GM08714 (cell line): ENCODE data around the gene TRA2B.

Experiments used
- H3K4me3 ChIP-seq: fragments of 200-500 bp; sonication (Bioruptor generic); 2 replicates; pipeline ENCODE4 v1.5.1; 2014; ENCODE audit warnings: mild to moderate bottlenecking, low read length, inconsistent platforms
- ZNF274 ChIP-seq: IDR thresholded peaks from 2 replicates; pipeline ENCODE4 v1.6.1; 2012; ENCODE audit warnings: mild to moderate bottlenecking, low read depth, low read length

TRA2B gene

GRCh38 chr3:185887066-185887465 is 50.7 kb downstream of the TRA2B start:
- H3K4me3 ChIP-seq = no peak overlapping the region
- no peak for TF ChIP-seq ZNF274

- no peak overlapping the region for H3K4me3 ChIP-seq
- no peak for TF ChIP-seq ZNF274
Measured at GRCh38 chr3:185884641-185885040, 53.2 kb downstream of the TRA2B start.

GRCh38 chr3:185881926-185882325 is 55.9 kb downstream of the TRA2B start:
- TF ChIP-seq ZNF274 = no peak
- H3K4me3 ChIP-seq = no peak overlapping the region

- TF ChIP-seq ZNF274 = no peak
- no peak overlapping the region for H3K4me3 ChIP-seq
Measured at GRCh38 chr3:185880600-185880999, 57.2 kb downstream of the TRA2B start.

GRCh38 chr3:185878920-185879319 is 58.9 kb downstream of the TRA2B start:
- no peak for TF ChIP-seq ZNF274
- no peak overlapping the region for H3K4me3 ChIP-seq

GRCh38 chr3:185874119-185874518 is 63.7 kb downstream of the TRA2B start:
- no peak for TF ChIP-seq ZNF274
- H3K4me3 ChIP-seq = no peak overlapping the region

- TF ChIP-seq ZNF274 = no peak
- H3K4me3 ChIP-seq = no peak overlapping the region
Measured at GRCh38 chr3:185867650-185868049, 70.2 kb downstream of the TRA2B start.

GRCh38 chr3:185866995-185867394 is 70.8 kb downstream of the TRA2B start:
- no peak overlapping the region for H3K4me3 ChIP-seq
- TF ChIP-seq ZNF274 = no peak

GRCh38 chr3:185866555-185866954 is 71.3 kb downstream of the TRA2B start:
- no peak for TF ChIP-seq ZNF274
- H3K4me3 ChIP-seq = no peak overlapping the region
